OCI-LY1 (cell line): Measurements from ENCODE around the gene DNAJC5G.

Source experiments
- H2AFZ ChIP-seq: fragments of 200-600 bp; sonication (generic), shearing (Covaris generic); 2 replicates; pipeline ENCODE4 v1.6.0; 2014; ENCODE audit warnings: antibody characterized with exemption, mild to moderate bottlenecking, low read length
- H3F3A ChIP-seq: fragments of 200-600 bp; sonication (generic), shearing (Covaris generic); 2 replicates; pipeline ENCODE4 v1.6.0; 2014; ENCODE audit warnings: mild to moderate bottlenecking, antibody characterized with exemption, low read length, moderate library complexity; ENCODE audit not compliant: insufficient read depth
- H3K27ac ChIP-seq: fragments of 200-600 bp; sonication (generic); 2 replicates; pipeline ENCODE4 v1.5.1; 2014; ENCODE audit warnings: low read length, mixed run types, mild to moderate bottlenecking, low read depth; ENCODE audit not compliant: poor library complexity, severe bottlenecking
- H3K27me3 ChIP-seq: fragments of 200-600 bp; sonication (generic); 2 replicates; pipeline ENCODE4 v1.6.0; 2014; ENCODE audit warnings: antibody characterized with exemption, mild to moderate bottlenecking, low read length, moderate library complexity; ENCODE audit not compliant: insufficient read depth
- H3K36me3 ChIP-seq: fragments of 200-600 bp; sonication (generic); 2 replicates; pipeline ENCODE4 v1.6.1; 2014; ENCODE audit warnings: mild to moderate bottlenecking, antibody characterized with exemption, low read length, moderate library complexity, mixed read lengths; ENCODE audit not compliant: insufficient read depth
- H3K4me1 ChIP-seq: fragments of 200-600 bp; sonication (generic); 2 replicates; pipeline ENCODE4 v1.5.1; 2014; ENCODE audit warnings: mild to moderate bottlenecking, low read length, moderate library complexity; ENCODE audit not compliant: insufficient read depth, severe bottlenecking
- H3K4me2 ChIP-seq: fragments of 200-600 bp; sonication (generic), shearing (Covaris generic); 2 replicates; pipeline ENCODE4 v1.6.1; 2014; ENCODE audit warnings: low read length
- H3K4me3 ChIP-seq: fragments of 200-600 bp; sonication (generic); 2 replicates; pipeline ENCODE4 v1.5.1; 2014; ENCODE audit warnings: low read length, low read depth, mild to moderate bottlenecking, mixed read lengths; ENCODE audit not compliant: poor library complexity, severe bottlenecking
- H3K79me2 ChIP-seq: fragments of 200-600 bp; shearing (Covaris generic); 2 replicates; pipeline ENCODE4 v1.6.1; 2016; ENCODE audit warnings: mixed run types, low read length, mixed read lengths; ENCODE audit not compliant: insufficient read depth
- H3K9ac ChIP-seq: fragments of 200-600 bp; sonication (generic), shearing (Covaris generic); 2 replicates; pipeline ENCODE4 v1.6.1; 2014; ENCODE audit warnings: mild to moderate bottlenecking, low read length, mixed read lengths
- H3K9me2 ChIP-seq: fragments of 200-600 bp; sonication (generic), shearing (Covaris generic); 2 replicates; pipeline ENCODE4 v1.6.1; 2014; ENCODE audit warnings: low read depth, mild to moderate bottlenecking, low read length, mixed read lengths
- H3K9me3 ChIP-seq: fragments of 200-600 bp; shearing (Covaris generic); 2 replicates; pipeline ENCODE4 v1.6.1; 2014; ENCODE audit warnings: low read length, mixed read lengths
- H4K20me1 ChIP-seq: fragments of 200-600 bp; sonication (generic), shearing (Covaris generic); 2 replicates; pipeline ENCODE4 v1.6.0; 2016; ENCODE audit warnings: mild to moderate bottlenecking, low read length; ENCODE audit not compliant: insufficient read depth
- EZH2 ChIP-seq: fragments of 200-600 bp; sonication (generic), shearing (Covaris generic); IDR thresholded peaks from 2 replicates; pipeline ENCODE4 v1.8.0; 2017; ENCODE audit warnings: borderline replicate concordance, mixed run types, mild to moderate bottlenecking, antibody characterized with exemption, low read length, moderate library complexity, mixed read lengths
- TF ChIP-seq, protein P1 (sequence below): fragments of 200-600 bp; sonication (generic), shearing (Covaris generic); IDR thresholded peaks from 2 replicates; pipeline ENCODE4 v1.5.1; 2017; ENCODE audit warnings: mild to moderate bottlenecking, antibody characterized with exemption, low read length, moderate library complexity, mixed read lengths

DNAJC5G gene

GRCh38 chr2:27261241-27261925, 13.8 kb upstream of the DNAJC5G start:
- Histone ChIP-seq H2AFZ (no peak overlapping the region), H3K4me2 (no peak overlapping the region), H3K9me3 (no peaks in the 10 kb centered on the region), H3K79me2 (no peaks in the 10 kb centered on the region), H3K27ac (no peak overlapping the region), H3K9ac (no peak overlapping the region), H4K20me1 (no peaks in the 10 kb centered on the region), H3F3A (no peaks in the 10 kb centered on the region), H3K9me2 (no peaks in the 10 kb centered on the region), H3K4me1 (peaks cover 20% of the 10 kb centered on the region), H3K27me3 (peaks cover 30% of the 10 kb centered on the region), H3K4me3 (no peak overlapping the region), H3K36me3 (no peaks in the 10 kb centered on the region)
- TF ChIP-seq EZH2, result no peak
- TF ChIP-seq, protein P1, sequence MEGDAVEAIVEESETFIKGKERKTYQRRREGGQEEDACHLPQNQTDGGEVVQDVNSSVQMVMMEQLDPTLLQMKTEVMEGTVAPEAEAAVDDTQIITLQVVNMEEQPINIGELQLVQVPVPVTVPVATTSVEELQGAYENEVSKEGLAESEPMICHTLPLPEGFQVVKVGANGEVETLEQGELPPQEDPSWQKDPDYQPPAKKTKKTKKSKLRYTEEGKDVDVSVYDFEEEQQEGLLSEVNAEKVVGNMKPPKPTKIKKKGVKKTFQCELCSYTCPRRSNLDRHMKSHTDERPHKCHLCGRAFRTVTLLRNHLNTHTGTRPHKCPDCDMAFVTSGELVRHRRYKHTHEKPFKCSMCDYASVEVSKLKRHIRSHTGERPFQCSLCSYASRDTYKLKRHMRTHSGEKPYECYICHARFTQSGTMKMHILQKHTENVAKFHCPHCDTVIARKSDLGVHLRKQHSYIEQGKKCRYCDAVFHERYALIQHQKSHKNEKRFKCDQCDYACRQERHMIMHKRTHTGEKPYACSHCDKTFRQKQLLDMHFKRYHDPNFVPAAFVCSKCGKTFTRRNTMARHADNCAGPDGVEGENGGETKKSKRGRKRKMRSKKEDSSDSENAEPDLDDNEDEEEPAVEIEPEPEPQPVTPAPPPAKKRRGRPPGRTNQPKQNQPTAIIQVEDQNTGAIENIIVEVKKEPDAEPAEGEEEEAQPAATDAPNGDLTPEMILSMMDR, result no peak

GRCh38 chr2:27261926-27262298, 13.3 kb upstream of the DNAJC5G start:
- Histone ChIP-seq H3F3A (no peaks in the 10 kb centered on the region), H3K9ac (no peak overlapping the region), H3K9me3 (no peaks in the 10 kb centered on the region), H3K27ac (no peak overlapping the region), H3K36me3 (no peaks in the 10 kb centered on the region), H3K9me2 (no peaks in the 10 kb centered on the region), H4K20me1 (no peaks in the 10 kb centered on the region), H3K4me1 (peaks cover 20% of the 10 kb centered on the region), H3K27me3 (peaks cover 29% of the 10 kb centered on the region), H2AFZ (no peak overlapping the region), H3K79me2 (no peaks in the 10 kb centered on the region), H3K4me2 (no peak overlapping the region; the same call in 1 of the 2 replicates), H3K4me3 (no peak overlapping the region)
- no peak for TF ChIP-seq EZH2
- TF ChIP-seq, protein P1, result no peak

DNA sequence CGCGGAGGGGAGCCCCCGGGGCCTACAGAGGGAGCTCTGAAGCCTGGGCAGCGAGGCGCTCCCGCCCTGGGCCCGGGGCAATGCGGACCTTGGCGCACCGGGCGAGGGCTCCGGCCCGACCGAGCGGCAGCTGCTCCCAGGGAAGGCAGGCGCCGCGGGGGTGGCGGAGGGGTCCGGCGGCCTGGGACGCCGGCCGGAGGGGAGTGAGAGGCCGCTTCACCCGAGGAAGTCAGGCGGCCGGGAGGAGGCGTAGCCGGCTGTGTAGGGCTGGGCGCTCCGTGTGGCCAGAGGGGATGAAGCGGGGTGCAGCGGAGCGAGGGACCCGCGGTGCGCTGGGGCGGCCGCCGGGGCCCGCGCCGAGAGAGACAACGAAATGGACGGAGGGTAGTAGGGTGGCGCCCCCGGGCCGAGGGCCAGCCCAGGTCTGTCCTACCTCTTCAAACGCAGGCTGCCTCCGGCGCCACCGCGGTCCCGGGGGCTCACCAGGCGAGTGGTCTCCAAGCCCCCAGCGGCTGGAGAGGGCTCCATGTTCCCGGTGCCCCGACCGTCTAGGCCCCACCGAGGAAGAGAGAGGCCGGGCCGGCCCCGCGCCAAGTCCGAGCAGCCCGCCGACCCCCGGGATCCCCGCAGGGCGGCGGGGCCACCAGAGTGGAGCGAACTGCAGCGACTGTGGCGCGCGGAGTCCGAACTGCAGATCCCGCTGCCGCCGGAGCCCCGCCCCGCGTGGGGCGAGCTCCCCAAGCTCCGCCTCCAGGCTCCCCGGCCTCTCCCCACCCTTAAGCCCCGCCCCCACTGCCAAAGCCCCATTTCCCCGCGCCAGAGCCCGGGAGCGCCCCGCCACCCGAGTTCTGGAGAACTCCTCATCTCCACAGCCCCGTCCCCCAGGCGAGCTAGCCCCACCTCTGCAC, 12.6 kb upstream of the DNAJC5G start, which contains the start of gene SLC30A3:
Gene SLC30A3, minus strand, starts transcription at position 669 of the 908 bp plus-strand sequence. Its CDS starts 141 bp downstream, at position 528.
- no peak for TF ChIP-seq EZH2
- TF ChIP-seq, protein P1, result no peak
- Histone ChIP-seq H3K4me1 (peaks cover 20% of the 10 kb centered on the region), H3K9ac (no peak within 1 kb of the TSS), H3K9me2 (no peaks in the 10 kb centered on the region), H3K79me2 (no peaks in the 10 kb centered on the region), H4K20me1 (no peaks in the 10 kb centered on the region), H2AFZ (no peak within 1 kb of the TSS), H3K4me2 (peak within 1 kb of the TSS; percentile 74), H3K9me3 (no peaks in the 10 kb centered on the region), H3F3A (no peaks in the 10 kb centered on the region), H3K36me3 (no peaks in the 10 kb centered on the region), H3K27me3 (peaks cover 23% of the 10 kb centered on the region), H3K4me3 (peak within 1 kb of the TSS; percentile 52), H3K27ac (no peak within 1 kb of the TSS)
